ENCODE data around the gene UNCX.

GRCh38 chr7:1242606-1243289, 10.1 kb downstream of the UNCX start:
- TF ChIP-seq EZH2phosphoT487 (IDR thresholded peaks at IDR 0.05; ENCODE audit: low read depth, severe bottlenecking, unreplicated experiment), result peak; percentile 47
- TF ChIP-seq EZH2 (IDR thresholded peaks at IDR 0.05; ENCODE audit: borderline replicate concordance), result peak; percentile 51

Data from hepatocyte (in vitro differentiated cells).